Osteocyte (in vitro differentiated cells): ENCODE data around the gene ECE2. TPM values are rescaled to one million over a fixed set of nuclear protein-coding genes. Genes with fewer than 3 reads are reported as not detected.

Source experiments
- DNase-seq: peaks from one replicate; pipeline ENCODE4 v3.0.0; 2021; ENCODE audit warnings: mixed read lengths; ENCODE audit not compliant: unreplicated experiment; ENCODE audit errors: extremely low spot score
- H3K27ac Mint-ChIP-seq: one replicate; pipeline ENCODE4 v1.8.0; 2021; ENCODE audit warnings: mild to moderate bottlenecking, mixed read lengths; ENCODE audit not compliant: unreplicated experiment
- H3K27me3 Mint-ChIP-seq: one replicate; pipeline ENCODE4 v1.8.0; 2021; ENCODE audit warnings: mixed read lengths; ENCODE audit not compliant: unreplicated experiment
- H3K36me3 Mint-ChIP-seq: one replicate; pipeline ENCODE4 v1.8.0; 2021; ENCODE audit warnings: mixed read lengths; ENCODE audit not compliant: unreplicated experiment
- H3K4me1 Mint-ChIP-seq: one replicate; pipeline ENCODE4 v1.8.0; 2021; ENCODE audit warnings: mixed read lengths; ENCODE audit not compliant: unreplicated experiment
- H3K4me3 Mint-ChIP-seq: one replicate; pipeline ENCODE4 v1.8.0; 2021; ENCODE audit warnings: mild to moderate bottlenecking, moderate library complexity, mixed read lengths; ENCODE audit not compliant: unreplicated experiment
- H3K9me3 Mint-ChIP-seq: one replicate; pipeline ENCODE4 v1.8.0; 2021; ENCODE audit warnings: mixed read lengths; ENCODE audit not compliant: unreplicated experiment
- CTCF ChIP-seq: fragments of 200-600 bp; sonication (generic); IDR thresholded peaks from 2 replicates; pipeline ENCODE4 v1.5.0; 2021; ENCODE audit warnings: antibody characterized with exemption, mild to moderate bottlenecking, moderate library complexity
- total RNA-seq: library from RNA; stranded (reverse); gene quantifications from 2 replicates; pipeline ENCODE4 v1.2.1, GENCODE V29; 2021

The ECE2 gene
- total RNA-seq, 1 donor from 2014 or later: not detected

DNA sequence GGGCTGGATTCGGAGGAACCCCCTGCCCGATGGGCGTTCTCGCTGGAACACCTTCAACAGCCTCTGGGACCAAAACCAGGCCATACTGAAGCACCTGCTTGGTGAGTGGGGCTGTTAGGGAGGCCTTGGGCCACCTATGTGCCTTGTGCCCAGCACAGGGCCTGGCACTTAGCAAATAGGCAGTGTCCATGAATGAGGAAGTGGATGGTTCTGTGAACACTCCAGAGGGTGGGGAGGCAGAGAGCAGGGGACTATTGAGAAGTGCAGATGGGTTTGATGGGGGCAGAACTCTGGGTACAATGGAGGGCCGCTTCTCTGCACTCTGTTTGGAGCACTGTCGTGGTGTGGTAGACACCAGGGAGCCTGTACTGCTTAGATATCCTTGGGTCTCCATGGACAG, 1.5 kb downstream of the ECE2 start:
- Mint-ChIP-seq H3K27ac (no peak overlapping the region), H3K4me3 (no peak overlapping the region), H3K36me3 (no peaks in the 10 kb centered on the region), H3K27me3 (peaks cover 35% of the 10 kb centered on the region), H3K4me1 (no peaks in the 10 kb centered on the region), H3K9me3 (no peaks in the 10 kb centered on the region)
- TF ChIP-seq CTCF: no peak
- DNase-seq: no peak

DNA sequence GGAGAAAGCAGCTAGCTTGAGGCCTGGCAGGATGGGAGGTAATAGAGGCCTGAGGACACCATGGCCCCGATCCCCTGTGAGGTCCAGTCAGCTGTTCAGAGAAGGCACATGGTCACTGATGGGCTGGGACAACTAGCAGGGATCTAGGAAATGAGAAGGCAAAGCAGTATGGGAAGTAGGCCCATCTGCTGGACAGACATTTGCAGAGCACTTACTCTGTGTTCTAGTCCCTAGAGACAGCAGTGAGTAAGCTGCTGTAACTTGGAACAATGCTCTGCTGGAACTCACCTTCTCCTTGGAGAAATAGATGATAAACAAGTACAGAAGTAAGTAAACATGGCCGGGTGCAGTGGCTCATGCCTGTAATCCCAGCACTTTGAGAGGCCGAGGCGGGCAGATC, 7.1 kb downstream of the ECE2 start:
- Mint-ChIP-seq H3K27ac (no peak overlapping the region), H3K9me3 (no peaks in the 10 kb centered on the region), H3K27me3 (peaks cover 37% of the 10 kb centered on the region), H3K36me3 (no peaks in the 10 kb centered on the region), H3K4me3 (no peak overlapping the region), H3K4me1 (no peaks in the 10 kb centered on the region)
- TF ChIP-seq CTCF: no peak
- no peak for DNase-seq

GRCh38 chr3:184283681-184284080, 7.9 kb downstream of the ECE2 start:
- Mint-ChIP-seq H3K36me3 (no peaks in the 10 kb centered on the region), H3K4me3 (no peak overlapping the region), H3K27me3 (peaks cover 38% of the 10 kb centered on the region), H3K9me3 (no peaks in the 10 kb centered on the region), H3K4me1 (no peaks in the 10 kb centered on the region), H3K27ac (no peak overlapping the region)
- no peak for DNase-seq
- TF ChIP-seq CTCF: no peak

DNA sequence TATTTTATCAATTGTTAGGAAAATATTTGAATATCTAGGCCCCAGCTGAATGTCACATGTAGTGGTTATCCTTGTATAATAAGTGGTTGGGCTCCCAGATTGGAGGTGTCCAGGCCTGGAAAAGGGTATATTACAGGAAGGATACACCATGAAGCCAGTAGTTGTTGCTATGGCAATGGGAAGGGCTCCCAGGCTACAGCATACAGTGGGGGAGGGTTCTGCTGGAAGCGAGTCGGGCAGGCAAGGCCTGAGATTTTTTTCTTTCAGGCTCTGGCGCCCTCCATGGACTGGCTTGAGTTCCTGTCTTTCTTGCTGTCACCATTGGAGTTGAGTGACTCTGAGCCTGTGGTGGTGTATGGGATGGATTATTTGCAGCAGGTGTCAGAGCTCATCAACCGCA, 8.9 kb downstream of the ECE2 start:
- peaks cover 35% of the 10 kb centered on the region for H3K27me3 Mint-ChIP-seq
- H3K4me3 Mint-ChIP-seq: no peak overlapping the region
- TF ChIP-seq CTCF: peak; percentile 44
- H3K27ac Mint-ChIP-seq: no peak overlapping the region
- no peaks in the 10 kb centered on the region for H3K4me1 Mint-ChIP-seq
- no peak for DNase-seq
- H3K9me3 Mint-ChIP-seq: no peaks in the 10 kb centered on the region
- H3K36me3 Mint-ChIP-seq: no peaks in the 10 kb centered on the region

GRCh38 chr3:184289426-184289938, 13.7 kb downstream of the ECE2 start:
- Mint-ChIP-seq H3K27ac (no peak overlapping the region), H3K9me3 (no peaks in the 10 kb centered on the region), H3K4me1 (no peaks in the 10 kb centered on the region), H3K36me3 (no peaks in the 10 kb centered on the region), H3K4me3 (no peak overlapping the region), H3K27me3 (peaks cover 26% of the 10 kb centered on the region)
- DNase-seq: no peak
- TF ChIP-seq CTCF: peak; percentile 72
